Measurements from ENCODE around the gene LBHD2. TPM values are rescaled to one million over a fixed set of nuclear protein-coding genes. Genes with fewer than 3 reads are reported as not detected.

The LBHD2 gene
- total RNA-seq, 1 donor from 2014 or later, result not detected

- no peak for DNase-seq (ENCODE audit: low read depth)
These were observed 48.6 kb downstream of the LBHD2 start for GRCh38 chr14:103132381-103133209.

GRCh38 chr14:103133210-103134140, 49.5 kb downstream of the LBHD2 start:
- DNase-seq (ENCODE audit: low read depth), result no peak

- DNase-seq (ENCODE audit: low read depth), result no peak
These were observed 50.4 kb downstream of the LBHD2 start for GRCh38 chr14:103134405-103134804.

GRCh38 chr14:103134919-103135318, 50.9 kb downstream of the LBHD2 start:
- DNase-seq (ENCODE audit: low read depth), result no peak

GRCh38 chr14:103135333-103136260, 51.6 kb downstream of the LBHD2 start:
- no peak for DNase-seq (ENCODE audit: low read depth)

GRCh38 chr14:103136388-103137271, 52.6 kb downstream of the LBHD2 start:
- peak; percentile 60 for DNase-seq (ENCODE audit: low read depth)

GRCh38 chr14:103137689-103138300, 53.8 kb downstream of the LBHD2 start:
- no peak for DNase-seq (ENCODE audit: low read depth)

GRCh38 chr14:103138301-103139131, 54.5 kb downstream of the LBHD2 start:
- DNase-seq (ENCODE audit: low read depth), result no peak

- no peak for DNase-seq (ENCODE audit: low read depth)
These were observed 55.4 kb downstream of the LBHD2 start for GRCh38 chr14:103139132-103140025.

Other genes with a start within 250 kb of the LBHD2 start
- 1.4 and 2.5 TPM in 2 replicates for gene AMN, start 161.5 kb upstream of the LBHD2 start, total RNA-seq
- 73.3 and 235 TPM in 2 replicates for gene CDC42BPB, start 26.7 kb upstream of the LBHD2 start, total RNA-seq
- 0.94 and 2.1 TPM in 2 replicates for gene EXOC3L4, start 10.5 kb downstream of the LBHD2 start, total RNA-seq
- 530 and 1,373 TPM in 2 replicates for gene TNFAIP2, start 39.3 kb downstream of the LBHD2 start, total RNA-seq

Measured in renal cortical epithelial cell (primary cell).